DMS79 (cell line): Measurements from ENCODE around the gene CDC42BPG.
"Not testable (repeated sequence)": the region's sequence is repeated elsewhere in the genome, so short reads cannot be mapped to it uniquely, and the experiment has no call there.

Experiments used
- DNase-seq: peaks from one replicate; lab custom pipeline; 2025; lab: John Stamatoyannopoulos, UW

The CDC42BPG gene

GRCh38 chr11:64849598-64850356 lies 5.3 kb upstream of the CDC42BPG start:
- no peak for DNase-seq

- no peak for DNase-seq
Measured at GRCh38 chr11:64848826-64849597, 4.6 kb upstream of the CDC42BPG start.

- peak; percentile 43 for DNase-seq
Measured at GRCh38 chr11:64848214-64848825, 3.9 kb upstream of the CDC42BPG start.

- peak; percentile 82 for DNase-seq
Measured at GRCh38 chr11:64846998-64847666, 2.7 kb upstream of the CDC42BPG start.

- DNase-seq = not testable (repeated sequence)
Measured at GRCh38 chr11:64845776-64846129, 1.3 kb upstream of the CDC42BPG start.

GRCh38 chr11:64845129-64845775 lies 799 bp upstream of the CDC42BPG start:
- no peak for DNase-seq

- no peak for DNase-seq
Measured at GRCh38 chr11:64843686-64844329, 645 bp downstream of the CDC42BPG start.

- DNase-seq = peak; percentile 19
Measured at GRCh38 chr11:64842851-64843685, 1.4 kb downstream of the CDC42BPG start.

GRCh38 chr11:64842366-64842759 lies 2.1 kb downstream of the CDC42BPG start:
- no peak for DNase-seq

- DNase-seq = no peak
Measured at GRCh38 chr11:64841592-64842365, 2.7 kb downstream of the CDC42BPG start.

- DNase-seq = no peak
Measured at GRCh38 chr11:64839887-64840782, 4.3 kb downstream of the CDC42BPG start.

GRCh38 chr11:64839335-64839734 lies 5.1 kb downstream of the CDC42BPG start:
- no peak for DNase-seq

GRCh38 chr11:64838600-64839334 lies 5.7 kb downstream of the CDC42BPG start:
- no peak for DNase-seq

- no peak for DNase-seq
Measured at GRCh38 chr11:64837887-64838351, 6.5 kb downstream of the CDC42BPG start.

- no peak for DNase-seq
Measured at GRCh38 chr11:64836448-64837072, 7.9 kb downstream of the CDC42BPG start.

- DNase-seq = no peak
Measured at GRCh38 chr11:64835616-64836447, 8.6 kb downstream of the CDC42BPG start.
